Keratinocyte (primary cell): ENCODE measurements around the gene MTOR. TPM values are rescaled to one million over a fixed set of nuclear protein-coding genes. Genes with fewer than 3 reads are reported as not detected.

Experiments
- DNase-seq: peaks from one replicate; pipeline ENCODE4 v3.0.0-alpha.2; 2011; ENCODE audit warnings: low read depth, missing footprints, low spot score
- FAIRE-seq: peaks from 2 replicates; lab custom pipeline; 2011; peaks lifted over from hg19 to GRCh38; lab: Jason Lieb, UNC
- H2AFZ ChIP-seq: 2 replicates; pipeline ENCODE4 v1.6.0; 2012; ENCODE audit warnings: low read length, control low read depth, inconsistent platforms; ENCODE audit not compliant: control insufficient read depth
- H3K27ac ChIP-seq: 2 replicates; pipeline ENCODE4 v1.5.1; 2011; ENCODE audit warnings: low read length; ENCODE audit not compliant: control insufficient read depth, insufficient read depth
- H3K27me3 ChIP-seq: 3 replicates; pipeline ENCODE4 v1.6.0; 2011; ENCODE audit warnings: low read length; ENCODE audit not compliant: control insufficient read depth, insufficient read depth; ENCODE audit errors: extremely low read depth
- H3K36me3 ChIP-seq, 2 experiments: 2 replicates in 1 of 2; 3 replicates in 1 of 2; pipeline ENCODE4 v1.5.1; 2011; ENCODE audit warnings: low read length in 2 of 2, mild to moderate bottlenecking in 1 of 2; ENCODE audit not compliant: control insufficient read depth in 2 of 2, insufficient read depth in 2 of 2; ENCODE audit errors: extremely low read depth in 1 of 2
- H3K4me1 ChIP-seq: 3 replicates; pipeline ENCODE4 v1.5.1; 2011; ENCODE audit warnings: low read length; ENCODE audit not compliant: control insufficient read depth, insufficient read depth; ENCODE audit errors: extremely low read depth
- H3K4me2 ChIP-seq: 3 replicates; pipeline ENCODE4 v1.6.0; 2011; ENCODE audit warnings: low read depth, low read length; ENCODE audit not compliant: control insufficient read depth, insufficient read depth; ENCODE audit errors: extremely low read depth
- H3K4me3 ChIP-seq, 3 experiments: fragments of 200-600 bp in 1 of 3; sonication (generic) in 1 of 3; 2 replicates in 2 of 3; 3 replicates in 1 of 3; pipeline ENCODE4 v1.5.1; 2011 to 2016; ENCODE audit warnings: low read length in 3 of 3, mild to moderate bottlenecking in 3 of 3, control low read depth in 2 of 3, inconsistent platforms in 1 of 3, low read depth in 1 of 3, mixed read lengths in 1 of 3, mixed run types in 1 of 3, moderate library complexity in 1 of 3; ENCODE audit not compliant: control insufficient read depth in 2 of 3, insufficient read depth in 2 of 3; ENCODE audit errors: extremely low read depth in 1 of 3
- H3K79me2 ChIP-seq: 2 replicates; pipeline ENCODE4 v1.6.0; 2012; ENCODE audit warnings: low read length; ENCODE audit not compliant: control insufficient read depth, insufficient read depth
- H3K9ac ChIP-seq: 3 replicates; pipeline ENCODE4 v1.6.0; 2011; ENCODE audit warnings: low read length; ENCODE audit not compliant: control insufficient read depth, insufficient read depth; ENCODE audit errors: extremely low read depth
- H3K9me1 ChIP-seq: 3 replicates; pipeline ENCODE4 v1.6.0; 2011; ENCODE audit warnings: low read length; ENCODE audit not compliant: control insufficient read depth, insufficient read depth; ENCODE audit errors: extremely low read depth
- H3K9me3 ChIP-seq: 2 replicates; pipeline ENCODE4 v1.5.1; 2012; ENCODE audit warnings: low read depth, low read length; ENCODE audit not compliant: control insufficient read depth
- H4K20me1 ChIP-seq: 3 replicates; pipeline ENCODE4 v1.6.0; 2011; ENCODE audit warnings: low read length; ENCODE audit not compliant: control insufficient read depth, insufficient read depth; ENCODE audit errors: extremely low read depth
- CTCF ChIP-seq, 3 experiments: IDR thresholded peaks in 1 of 3; conservative IDR thresholded peaks in 1 of 3; optimal IDR thresholded peaks in 1 of 3; 2 replicates in 2 of 3; 3 replicates in 1 of 3; pipeline versions ENCODE3 to v1.5.1; 2011; ENCODE audit warnings: low read length in 3 of 3, mild to moderate bottlenecking in 3 of 3, moderate library complexity in 2 of 3, control low read depth in 1 of 3, inconsistent platforms in 1 of 3; ENCODE audit not compliant: insufficient read depth in 2 of 3; ENCODE audit errors: extremely low read depth in 1 of 3
- EZH2 ChIP-seq: IDR thresholded peaks from one replicate; pipeline ENCODE4 v1.6.1; 2012; ENCODE audit warnings: inconsistent platforms, mild to moderate bottlenecking, low read length, moderate library complexity
- dilution Hi-C: fragments of 300-500 bp; cut with MboI; formaldehyde crosslinking; loops from one replicate; pipeline ENCODE4 v1.7.0; 2020; ENCODE audit warnings: low sequenced_read_pairs; ENCODE audit not compliant: extremely low pct_ligation_motif_present
- polyA plus RNA-seq, 5 experiments: library from polyadenylated mRNA; depleted of rRNA in 3 of 5; stranded (reverse) in 3 of 5; stranded (forward) in 1 of 5; unstranded in 1 of 5; fragments of >200 nt; gene quantifications; 1 replicate in 1 of 5; 2 replicates in 3 of 5; 3 replicates in 1 of 5; pipeline versions ENCODE4 v1.2.1 to v1.2.3, GENCODE V29; 2011 to 2012; ENCODE audit warnings: missing spikeins in 2 of 5, low read depth in 1 of 5, low replicate concordance in 1 of 5

Gene MTOR
- polyA plus RNA-seq, 1 donor (not counting 4 experiments of a cell fraction or from before 2014, with no cell fraction given), result 31.5 TPM

- Histone ChIP-seq H3K4me2 (no peak overlapping the region), H3K4me1 (no peaks in the 10 kb centered on the region), H3K79me2 (no peaks in the 10 kb centered on the region), H2AFZ (no peak overlapping the region), H3K27ac (no peak overlapping the region), H3K9me1 (no peaks in the 10 kb centered on the region), H3K27me3 (no peaks in the 10 kb centered on the region), H3K9ac (no peak overlapping the region), H3K36me3 (peaks cover 8 to 23% of the 10 kb centered on the region in 2 experiments), H3K9me3 (no peaks in the 10 kb centered on the region), H4K20me1 (no peaks in the 10 kb centered on the region), H3K4me3 (no peak overlapping the region)
- DNase-seq, result no peak
- no peak for FAIRE-seq
- dilution Hi-C loops, result no loop called here
- TF ChIP-seq CTCF (optimal IDR thresholded peaks at IDR 0.05 in 1 of 3, IDR thresholded peaks at IDR 0.05 in 1 of 3, conservative IDR thresholded peaks at IDR 0.05 in 1 of 3; ENCODE audit: extremely low read depth in 1 of 3, insufficient read depth in 2 of 3, low read length in 3 of 3) (no peak), EZH2 (no peak)
Measured at GRCh38 chr1:11116318-11116717, 146.0 kb downstream of the MTOR start.

GRCh38 chr1:11114966-11115365 is 147.4 kb downstream of the MTOR start:
- TF ChIP-seq CTCF (optimal IDR thresholded peaks at IDR 0.05 in 1 of 3, IDR thresholded peaks at IDR 0.05 in 1 of 3, conservative IDR thresholded peaks at IDR 0.05 in 1 of 3; ENCODE audit: extremely low read depth in 1 of 3, insufficient read depth in 2 of 3, low read length in 3 of 3) (no peak), EZH2 (no peak)
- DNase-seq, result no peak
- no peaks in the 10 kb centered on the region for H3K9me1 ChIP-seq
- H3K27me3 ChIP-seq, result no peaks in the 10 kb centered on the region
- no peaks in the 10 kb centered on the region for H3K4me1 ChIP-seq
- dilution Hi-C loops, result no loop called here
- no peak overlapping the region for H3K27ac ChIP-seq
- no peak overlapping the region for H3K4me2 ChIP-seq
- no peak overlapping the region for H3K4me3 ChIP-seq
- H3K9me3 ChIP-seq, result no peaks in the 10 kb centered on the region
- H4K20me1 ChIP-seq, result no peaks in the 10 kb centered on the region
- H2AFZ ChIP-seq, result no peak overlapping the region
- H3K36me3 ChIP-seq, result peaks cover 6 to 26% of the 10 kb centered on the region in 2 experiments
- no peak overlapping the region for H3K9ac ChIP-seq
- FAIRE-seq, result no peak
- no peaks in the 10 kb centered on the region for H3K79me2 ChIP-seq
